Astrocyte (in vitro differentiated cells and primary cell): Measurements from ENCODE around the gene VWCE. TPM values are rescaled to one million over a fixed set of nuclear protein-coding genes. Genes with fewer than 3 reads are reported as not detected.

Source experiments
- DNase-seq: peaks from one replicate; pipeline ENCODE4 v3.0.0-alpha.2; 2010; ENCODE audit warnings: low read depth
- FAIRE-seq: peaks from 2 replicates; lab custom pipeline; 2011; peaks lifted over from hg19 to GRCh38; lab: Jason Lieb, UNC
- H2AFZ ChIP-seq: 2 replicates; pipeline ENCODE4 v1.6.0; 2012; ENCODE audit warnings: low read depth, low read length, inconsistent platforms
- H3K27ac ChIP-seq: 2 replicates; pipeline ENCODE4 v1.5.1; 2011; ENCODE audit warnings: low read depth, low read length, inconsistent platforms
- H3K27me3 ChIP-seq: 2 replicates; pipeline ENCODE4 v1.6.0; 2011; ENCODE audit warnings: low read length, inconsistent platforms; ENCODE audit not compliant: insufficient read depth
- H3K36me3 ChIP-seq: 2 replicates; pipeline ENCODE4 v1.5.1; 2011; ENCODE audit warnings: low read length, inconsistent platforms; ENCODE audit not compliant: insufficient read depth
- H3K4me1 ChIP-seq: 2 replicates; pipeline ENCODE4 v1.5.1; 2011; ENCODE audit warnings: low read length, inconsistent platforms; ENCODE audit not compliant: insufficient read depth
- H3K4me2 ChIP-seq: 2 replicates; pipeline ENCODE4 v1.6.0; 2012; ENCODE audit warnings: low read length, inconsistent platforms
- H3K4me3 ChIP-seq: 2 replicates; pipeline ENCODE4 v1.5.1; 2011; ENCODE audit warnings: low read depth, mild to moderate bottlenecking, low read length, inconsistent platforms; ENCODE audit not compliant: insufficient read depth
- H3K79me2 ChIP-seq: 2 replicates; pipeline ENCODE4 v1.6.0; 2012; ENCODE audit warnings: mild to moderate bottlenecking, low read length, inconsistent platforms; ENCODE audit not compliant: insufficient read depth
- H3K9ac ChIP-seq: 2 replicates; pipeline ENCODE4 v1.6.0; 2012; ENCODE audit warnings: mild to moderate bottlenecking, low read length, inconsistent platforms
- H3K9me3 ChIP-seq: 2 replicates; pipeline ENCODE4 v1.5.1; 2012; ENCODE audit warnings: low read depth, mild to moderate bottlenecking, low read length, inconsistent platforms; ENCODE audit not compliant: insufficient read depth
- H4K20me1 ChIP-seq: 2 replicates; pipeline ENCODE4 v1.6.0; 2012; ENCODE audit warnings: low read length, inconsistent platforms; ENCODE audit not compliant: insufficient read depth
- H3K27ac Mint-ChIP-seq: one replicate; pipeline ENCODE4 v1.8.0; 2021; ENCODE audit warnings: mild to moderate bottlenecking, mixed read lengths; ENCODE audit not compliant: unreplicated experiment
- H3K27me3 Mint-ChIP-seq: one replicate; pipeline ENCODE4 v1.8.0; 2021; ENCODE audit warnings: low read depth, mixed read lengths; ENCODE audit not compliant: unreplicated experiment
- H3K36me3 Mint-ChIP-seq: one replicate; pipeline ENCODE4 v1.8.0; 2021; ENCODE audit warnings: low read depth, mixed read lengths; ENCODE audit not compliant: unreplicated experiment
- H3K4me1 Mint-ChIP-seq: one replicate; pipeline ENCODE4 v1.8.0; 2021; ENCODE audit warnings: low read depth, mixed read lengths; ENCODE audit not compliant: unreplicated experiment
- H3K4me3 Mint-ChIP-seq: one replicate; pipeline ENCODE4 v1.8.0; 2021; ENCODE audit warnings: mild to moderate bottlenecking, moderate library complexity, mixed read lengths; ENCODE audit not compliant: unreplicated experiment
- H3K9me3 Mint-ChIP-seq: one replicate; pipeline ENCODE4 v1.8.0; 2021; ENCODE audit warnings: mild to moderate bottlenecking, mixed read lengths; ENCODE audit not compliant: unreplicated experiment
- CTCF ChIP-seq: IDR thresholded peaks from 2 replicates; pipeline ENCODE4 v1.5.1; 2011; ENCODE audit warnings: low read depth, mild to moderate bottlenecking, inconsistent platforms, low read length, moderate library complexity; ENCODE audit not compliant: insufficient read depth
- EZH2 ChIP-seq: IDR thresholded peaks from 2 replicates; pipeline ENCODE4 v1.6.1; 2012; ENCODE audit warnings: mild to moderate bottlenecking, low read length, inconsistent platforms; ENCODE audit not compliant: insufficient read depth
- total RNA-seq: library from RNA; stranded (reverse); gene quantifications from 2 replicates; pipeline ENCODE4 v1.2.1, GENCODE V29; 2021

Gene VWCE
- total RNA-seq, 1 donor from 2014 or later: 17.7 TPM

DNA sequence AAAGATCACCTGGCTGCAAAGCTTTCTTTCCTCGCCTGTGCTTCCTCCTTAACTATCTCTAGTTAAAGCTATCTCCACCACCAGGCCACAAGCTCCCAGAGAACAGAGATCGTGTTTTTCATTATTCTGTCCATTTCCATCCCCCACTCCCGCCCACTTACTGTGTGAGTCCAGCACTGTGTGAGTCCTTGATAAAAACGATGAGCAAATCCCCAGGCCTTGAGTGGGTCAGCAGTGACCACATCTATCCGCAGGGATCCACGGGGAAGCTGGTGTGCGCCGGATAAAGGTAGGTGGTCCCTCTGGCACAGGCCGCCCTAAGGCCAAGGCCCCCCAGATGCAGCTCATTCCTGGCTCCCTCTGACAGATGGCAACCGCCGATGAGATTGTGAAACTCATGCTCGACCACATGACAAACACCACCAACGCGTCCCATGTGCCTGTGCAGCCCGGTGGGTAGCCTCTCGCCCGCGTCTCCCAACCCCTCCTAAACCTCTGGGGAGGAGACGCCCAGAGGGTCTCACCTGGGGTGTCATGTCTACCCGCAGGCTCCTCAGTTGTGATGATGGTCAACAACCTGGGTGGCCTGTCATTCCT lies 47.2 kb upstream of the VWCE start:
- Histone ChIP-seq H3K9me3 (no peaks in the 10 kb centered on the region), H3K27ac (no peak overlapping the region), H4K20me1 (no peaks in the 10 kb centered on the region), H3K4me3 (no peak overlapping the region), H3K9ac (no peak overlapping the region), H3K4me1 (no peaks in the 10 kb centered on the region), H2AFZ (no peak overlapping the region), H3K27me3 (no peaks in the 10 kb centered on the region), H3K4me2 (no peak overlapping the region), H3K79me2 (no peaks in the 10 kb centered on the region), H3K36me3 (no peaks in the 10 kb centered on the region)
- Mint-ChIP-seq H3K36me3 (peaks cover 17% of the 10 kb centered on the region), H3K4me3 (peak overlapping the region; percentile 12), H3K9me3 (no peaks in the 10 kb centered on the region), H3K27me3 (peaks cover 10% of the 10 kb centered on the region), H3K27ac (no peak overlapping the region), H3K4me1 (no peaks in the 10 kb centered on the region)
- TF ChIP-seq CTCF (no peak), EZH2 (no peak)
- DNase-seq (no peak), FAIRE-seq (no peak)

- no peaks in the 10 kb centered on the region for H3K36me3 ChIP-seq
- peaks cover 17% of the 10 kb centered on the region for H3K36me3 Mint-ChIP-seq
- peaks cover 10% of the 10 kb centered on the region for H3K27me3 Mint-ChIP-seq
Measured at GRCh38 chr11:61341706-61342105, 46.6 kb upstream of the VWCE start.

More at GRCh38 chr11:61341706-61342105, 46.6 kb upstream of the VWCE start:
- FAIRE-seq (no peak), DNase-seq (no peak)
- H3K4me3 Mint-ChIP-seq: peak overlapping the region; percentile 12
- H3K4me3 ChIP-seq: no peak overlapping the region
- H3K4me1 Mint-ChIP-seq: no peaks in the 10 kb centered on the region
- no peaks in the 10 kb centered on the region for H3K79me2 ChIP-seq
- no peak overlapping the region for H3K27ac Mint-ChIP-seq
- no peaks in the 10 kb centered on the region for H4K20me1 ChIP-seq
- H3K9me3 ChIP-seq: no peaks in the 10 kb centered on the region
- no peaks in the 10 kb centered on the region for H3K9me3 Mint-ChIP-seq
- TF ChIP-seq CTCF (no peak), EZH2 (no peak)
- no peak overlapping the region for H2AFZ ChIP-seq
- H3K27ac ChIP-seq: no peak overlapping the region
- H3K9ac ChIP-seq: no peak overlapping the region
- H3K27me3 ChIP-seq: no peaks in the 10 kb centered on the region
- no peak overlapping the region for H3K4me2 ChIP-seq
- H3K4me1 ChIP-seq: no peaks in the 10 kb centered on the region
